Tongue (tissue), 2 donors: Measurements from ENCODE around the gene EIF5. TPM values are rescaled to one million over a fixed set of nuclear protein-coding genes. Genes with fewer than 3 reads are reported as not detected.
"Not testable (repeated sequence)": the region's sequence is repeated elsewhere in the genome, so short reads cannot be mapped to it uniquely, and the experiment has no call there.

ENCODE experiments used
- DNase-seq: peaks from one replicate; pipeline ENCODE4 v3.0.0-alpha.2; 2015
- total RNA-seq: library from RNA; depleted of rRNA; stranded (reverse); fragments of >200 nt; gene quantifications from one replicate; pipeline ENCODE4 v1.2.3, GENCODE V29; 2014

Gene EIF5
- total RNA-seq, 1 donor from 2014 or later = 194 TPM

DNA sequence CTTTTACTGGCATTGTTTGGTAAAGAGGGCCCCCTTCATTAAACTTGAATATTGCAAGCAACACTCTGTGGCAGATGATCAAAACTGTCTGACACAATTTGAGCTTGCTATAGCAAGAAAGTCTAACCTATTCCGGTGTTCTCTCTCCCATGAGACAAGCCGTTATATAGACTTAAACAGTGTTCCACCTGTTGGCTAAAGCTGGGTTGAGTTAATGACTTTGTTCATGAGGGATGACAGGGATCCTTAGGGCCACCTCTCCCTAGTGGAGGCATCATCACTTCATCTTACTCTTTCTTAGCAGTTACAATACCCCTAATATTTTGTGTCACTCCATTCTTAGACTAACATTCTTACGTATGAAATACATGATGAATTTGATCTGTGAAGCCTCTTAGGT lies 3.8 kb downstream of the EIF5 start:
- no peak for DNase-seq

GRCh38 chr14:103339561-103339960 lies 5.5 kb downstream of the EIF5 start:
- no peak for DNase-seq

DNA sequence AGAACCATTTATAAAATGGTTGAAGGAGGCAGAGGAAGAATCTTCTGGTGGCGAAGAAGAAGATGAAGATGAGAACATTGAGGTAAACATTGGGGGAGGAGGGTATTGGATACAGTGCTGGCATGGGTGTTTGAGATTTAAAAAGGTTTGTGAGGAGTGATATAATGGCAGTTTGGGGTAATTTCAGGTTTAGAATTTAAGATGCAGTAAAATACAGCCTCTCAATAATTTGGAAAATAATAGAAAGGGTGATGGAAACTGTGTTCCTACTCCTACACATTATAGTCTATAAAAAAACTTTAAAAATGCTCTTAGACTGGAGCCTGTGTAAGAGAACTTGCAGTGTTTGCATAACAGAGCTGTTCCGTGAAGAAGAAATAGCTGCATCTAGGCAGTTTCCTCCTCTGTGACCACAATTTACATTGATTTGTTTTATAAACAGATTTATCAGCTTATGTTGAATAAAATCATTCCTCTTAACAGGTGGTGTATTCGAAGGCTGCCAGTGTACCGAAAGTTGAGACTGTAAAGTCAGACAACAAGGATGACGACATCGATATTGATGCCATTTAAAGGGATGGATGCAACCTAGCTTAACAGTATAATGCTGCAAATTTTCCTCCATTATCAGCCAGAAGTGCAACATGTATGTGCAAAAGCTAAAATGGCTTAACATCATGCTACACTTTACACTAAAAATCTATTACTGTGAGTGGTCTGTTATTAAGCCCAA lies 6.6 kb downstream of the EIF5 start:
- no peak for DNase-seq

GRCh38 chr14:103341250-103342129 lies 7.5 kb downstream of the EIF5 start:
- no peak for DNase-seq

- DNase-seq = no peak
Observed at GRCh38 chr14:103343164-103343879, 9.3 kb downstream of the EIF5 start.

DNA sequence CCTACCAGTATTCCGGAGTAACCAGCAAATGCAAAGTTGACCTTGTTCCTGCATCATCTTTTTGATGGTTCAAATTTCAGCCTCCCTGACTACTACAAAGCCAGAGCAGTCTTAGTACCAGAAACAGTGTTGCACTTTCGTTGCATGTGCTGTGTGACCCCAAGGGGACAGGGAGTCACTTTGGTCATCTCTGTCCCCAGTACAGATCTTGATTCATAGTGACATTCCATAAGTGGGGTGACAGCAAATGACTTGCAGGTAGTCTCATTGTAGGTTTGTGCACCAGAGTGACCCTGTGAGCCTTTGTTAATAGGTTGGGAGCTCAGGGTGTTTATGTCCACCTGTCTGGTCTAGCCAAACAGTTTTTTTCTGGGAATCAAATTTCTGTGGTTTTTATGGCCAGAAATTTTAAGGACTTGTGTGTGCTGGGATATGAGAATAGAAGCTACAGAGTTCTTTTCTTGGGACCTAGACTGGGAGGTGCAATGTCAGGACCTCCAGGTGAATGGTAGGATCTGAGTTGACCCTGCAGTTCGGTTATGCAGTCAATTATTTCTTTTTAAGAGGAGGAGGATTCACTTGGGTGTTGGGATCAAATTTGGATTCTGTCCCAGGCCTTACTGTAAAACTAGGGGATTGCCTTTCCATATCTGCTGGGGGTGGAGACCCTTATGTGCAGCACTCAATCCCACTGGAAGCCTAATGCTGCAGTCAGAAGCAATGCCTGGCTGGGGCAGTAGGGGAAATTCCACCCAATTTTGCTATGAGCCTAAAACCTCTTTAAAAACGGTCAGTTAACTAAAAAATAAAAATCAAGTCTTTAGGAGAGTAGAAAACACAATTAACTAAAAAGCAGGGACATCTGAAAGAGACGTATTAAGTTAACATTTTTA lies 10.1 kb downstream of the EIF5 start:
- no peak for DNase-seq

- no peak for DNase-seq
Observed at GRCh38 chr14:103346286-103346685, 12.2 kb downstream of the EIF5 start.

GRCh38 chr14:103347091-103347815 lies 13.2 kb downstream of the EIF5 start:
- no peak for DNase-seq

DNA sequence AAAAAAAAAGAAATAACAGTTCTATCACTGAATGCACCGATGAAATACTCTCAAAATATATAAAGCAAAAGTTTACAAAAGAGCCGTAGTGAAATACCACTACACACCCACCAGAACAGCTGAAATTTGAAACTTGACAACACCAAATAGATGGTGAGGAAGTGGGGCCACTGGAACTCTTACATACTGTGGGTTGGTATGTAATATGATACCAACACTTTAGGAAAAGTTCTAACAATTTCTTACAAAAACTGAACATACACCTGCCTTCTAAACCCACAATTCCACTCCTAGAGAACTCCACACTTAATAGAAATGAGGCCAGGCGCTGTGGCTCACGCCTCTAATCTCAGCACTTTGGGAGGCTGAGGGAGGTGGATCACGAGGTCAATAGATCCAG lies 14.1 kb downstream of the EIF5 start:
- no peak for DNase-seq

DNA sequence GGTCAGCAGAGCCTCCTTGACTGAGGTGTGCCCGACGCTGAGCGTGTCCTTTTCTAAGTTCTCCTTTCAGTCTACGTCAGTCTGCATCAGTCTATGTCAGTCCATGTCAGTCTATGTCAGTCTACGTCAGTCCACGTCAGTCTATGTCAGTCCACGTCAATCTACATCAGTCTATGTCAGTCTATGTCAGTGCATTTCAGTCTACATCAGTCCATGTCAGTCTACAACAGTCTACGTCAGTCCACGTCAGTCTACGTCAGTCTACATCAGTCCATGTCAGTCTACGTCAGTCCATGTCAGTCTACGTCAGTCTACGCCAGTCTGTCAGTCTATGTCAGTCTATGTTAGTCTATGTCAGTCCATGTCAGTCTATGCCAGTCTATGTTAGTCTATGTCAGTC lies 15.9 kb downstream of the EIF5 start:
- DNase-seq = no peak

DNA sequence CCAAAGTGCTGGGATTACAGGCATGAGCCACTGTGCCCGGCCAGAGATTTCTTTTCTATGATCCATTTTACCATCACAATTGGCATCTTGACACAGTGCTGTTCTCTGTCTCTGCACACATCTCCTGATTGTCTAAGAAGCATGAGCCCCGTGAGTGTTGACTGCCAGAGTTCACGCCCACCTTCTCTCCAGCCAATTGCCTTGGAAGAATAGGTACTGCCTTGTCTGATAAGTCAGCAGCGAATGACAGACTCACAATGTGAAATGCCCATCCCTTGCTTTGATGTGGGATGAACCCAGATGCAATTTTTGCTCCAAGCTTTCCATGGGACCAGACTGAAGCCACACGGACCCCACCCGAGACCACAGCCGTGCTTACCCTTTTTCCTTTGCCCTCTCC lies 19.3 kb downstream of the EIF5 start:
- no peak for DNase-seq

- no peak for DNase-seq
Observed at GRCh38 chr14:103354141-103354540, 20.1 kb downstream of the EIF5 start.

DNA sequence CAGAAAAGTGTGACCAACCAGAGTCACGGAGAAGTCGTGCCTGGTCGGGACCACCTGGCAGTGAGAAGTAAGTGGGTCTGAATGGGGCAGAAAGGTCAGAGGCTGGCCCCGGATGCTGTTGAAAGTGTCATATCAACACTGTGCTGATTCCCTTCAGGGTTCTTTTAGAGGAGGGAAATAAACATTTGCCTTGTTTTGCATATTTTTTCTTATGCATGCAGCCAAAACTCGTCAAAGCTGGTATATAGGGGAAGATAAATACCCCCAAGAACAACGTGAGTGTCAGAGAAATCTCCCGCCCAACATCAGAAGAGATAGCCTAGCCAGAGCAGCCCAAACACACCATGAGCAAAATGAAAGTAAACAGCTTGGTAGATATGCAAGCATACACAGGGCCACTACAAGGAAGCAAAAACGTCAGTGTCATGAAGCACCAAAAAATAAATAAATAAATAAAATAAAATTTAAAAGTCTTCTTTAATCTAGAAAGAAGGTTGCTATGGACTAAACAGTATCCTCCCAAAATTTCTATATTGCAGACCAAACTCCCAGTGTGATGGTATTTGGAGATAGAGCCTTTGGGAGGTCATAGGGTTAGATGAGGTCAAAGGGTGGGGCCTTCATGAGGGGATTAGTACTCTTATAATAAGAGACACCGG lies 22.1 kb downstream of the EIF5 start:
- no peak for DNase-seq

GRCh38 chr14:103357552-103357951 lies 23.5 kb downstream of the EIF5 start:
- not testable (repeated sequence) for DNase-seq

- no peak for DNase-seq
Observed at GRCh38 chr14:103360548-103360947, 26.5 kb downstream of the EIF5 start.

DNA sequence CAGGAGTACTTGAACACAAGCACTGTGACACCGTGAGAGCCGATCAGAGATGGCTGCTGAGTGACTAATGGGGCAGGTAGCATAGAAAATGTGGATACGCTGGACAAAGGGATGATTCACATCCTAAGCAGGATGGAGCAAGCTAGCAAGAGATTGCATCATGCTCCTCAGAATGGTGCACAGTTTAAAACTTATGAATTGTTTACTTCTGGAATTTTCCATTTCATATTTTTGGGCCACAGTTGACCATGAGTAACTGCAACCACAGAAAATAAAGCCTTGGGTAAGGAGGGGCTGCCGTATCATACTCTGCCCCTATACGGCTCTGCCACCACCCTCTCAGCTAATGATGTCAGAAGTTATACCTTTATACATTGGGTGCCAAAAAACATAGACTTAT lies 27.8 kb downstream of the EIF5 start:
- no peak for DNase-seq

DNA sequence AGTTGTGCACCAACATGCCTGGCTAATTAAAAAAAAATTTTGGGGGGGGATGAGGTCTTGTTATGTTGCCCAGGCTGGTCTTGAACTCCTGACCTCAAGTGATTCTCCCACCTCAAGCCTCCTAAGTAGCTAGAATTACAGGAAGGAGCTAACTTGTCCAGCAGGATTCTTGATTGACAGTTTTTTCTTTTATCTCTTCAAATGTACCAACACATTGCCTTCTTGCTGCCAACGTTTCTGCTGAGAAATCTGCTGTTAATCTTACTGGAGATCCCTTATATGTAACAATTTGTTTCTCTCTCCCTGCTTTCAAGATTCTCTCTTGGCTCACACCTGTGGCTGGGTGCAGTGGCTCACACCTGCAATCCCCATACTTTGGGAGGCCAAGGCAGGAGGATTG lies 28.7 kb downstream of the EIF5 start:
- no peak for DNase-seq

DNA sequence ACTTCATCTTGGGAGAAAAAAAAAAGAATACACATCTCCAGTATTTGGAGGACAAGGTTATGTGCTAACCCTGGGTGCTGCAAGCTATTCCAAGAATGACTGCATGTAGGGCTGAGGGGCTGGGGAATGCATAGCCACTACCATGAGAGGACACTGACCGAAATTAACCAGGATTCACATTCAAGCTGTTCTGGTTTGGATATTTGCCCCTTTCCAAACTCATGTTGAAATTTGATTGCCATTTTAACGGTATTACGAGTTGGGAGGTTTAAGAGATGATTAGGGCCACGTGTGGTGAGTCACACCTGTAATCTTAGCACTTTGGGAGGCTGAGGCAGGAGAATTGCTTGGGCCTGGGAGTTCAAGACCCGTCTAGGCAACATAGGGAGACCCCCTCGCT lies 32.7 kb downstream of the EIF5 start:
- DNase-seq = no peak

- DNase-seq = no peak
Observed at GRCh38 chr14:103367995-103368394, 34.0 kb downstream of the EIF5 start.

- no peak for DNase-seq
Observed at GRCh38 chr14:103370087-103370486, 36.0 kb downstream of the EIF5 start.

DNA sequence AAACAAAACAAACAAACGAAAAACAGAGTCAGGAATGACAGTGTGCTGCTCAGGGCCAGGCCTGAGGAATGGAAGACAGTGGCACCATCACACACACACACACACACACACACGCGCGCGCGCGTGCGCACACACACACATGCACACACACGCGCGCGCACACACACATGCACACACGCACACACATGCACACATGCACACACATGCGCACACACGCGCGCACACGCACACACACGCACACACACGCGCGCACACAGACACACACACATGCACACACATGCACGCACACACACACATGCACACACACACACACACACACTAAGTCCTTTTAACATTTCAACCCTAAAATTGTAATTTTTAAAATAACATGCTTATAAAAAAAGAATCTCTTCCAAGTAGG lies 38.0 kb downstream of the EIF5 start:
- DNase-seq = no peak
